HG03103 (cell line): ENCODE measurements around the gene PIK3CB.
"Not testable (repeated sequence)": the region's sequence is repeated elsewhere in the genome, so short reads cannot be mapped to it uniquely, and the experiment has no call there.

Source experiments
- ATAC-seq: cut with Tn5 transposase; IDR thresholded peaks from one replicate; pipeline ENCODE4 v1.9.1; 2021; ENCODE audit warnings: low read depth; ENCODE audit not compliant: unreplicated experiment

PIK3CB gene

DNA sequence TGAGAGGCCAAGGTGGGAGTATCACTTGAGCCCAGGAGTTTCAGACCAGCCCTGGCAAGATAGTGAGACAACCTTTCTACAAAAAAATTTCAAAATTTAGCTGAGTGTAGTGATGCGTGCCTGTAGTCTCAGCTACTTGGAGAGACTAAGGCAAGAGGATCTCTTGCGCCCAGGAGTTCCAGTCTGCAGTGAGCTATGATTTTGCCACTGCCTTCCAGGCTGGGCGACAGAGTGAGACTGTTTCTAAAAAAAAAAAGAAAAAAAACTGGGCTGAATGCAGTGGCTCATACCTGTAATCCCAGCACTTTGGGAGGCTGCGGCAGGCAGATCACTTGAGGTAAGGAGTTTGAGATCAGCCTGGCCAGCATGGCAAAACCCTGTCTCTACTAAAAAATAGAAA is 14.0 kb upstream of the PIK3CB start:
- ATAC-seq, result no peak

- ATAC-seq, result not testable (repeated sequence)
Observed at GRCh38 chr3:138846824-138847223, 12.1 kb upstream of the PIK3CB start.

DNA sequence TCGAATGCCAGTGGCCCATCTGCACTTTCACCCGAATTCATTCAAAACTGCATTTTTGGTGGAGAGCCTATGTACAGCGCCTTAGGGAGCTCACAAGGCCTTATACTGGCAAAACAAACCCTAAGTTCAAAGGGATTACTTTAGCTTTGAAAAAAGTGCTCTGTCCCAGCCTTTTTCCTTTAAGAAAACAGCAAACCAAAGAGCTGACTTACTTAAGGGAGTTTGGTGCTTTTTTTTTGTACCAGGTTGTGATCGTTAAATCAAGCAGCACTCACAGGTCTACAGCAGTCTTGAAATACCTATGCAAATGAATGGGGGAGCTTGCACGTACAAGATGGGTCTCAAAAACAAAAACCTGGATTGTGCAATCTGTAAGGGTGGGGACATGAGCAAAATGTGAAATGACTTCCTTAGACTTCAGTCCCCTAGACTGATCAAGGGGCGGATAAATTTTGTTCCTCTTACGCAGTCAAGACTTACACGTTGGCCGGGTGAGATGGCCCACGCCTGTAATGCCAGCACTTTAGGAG is 11.6 kb upstream of the PIK3CB start:
- no peak for ATAC-seq

- ATAC-seq, result no peak
Observed at GRCh38 chr3:138845771-138846173, 11.0 kb upstream of the PIK3CB start.

DNA sequence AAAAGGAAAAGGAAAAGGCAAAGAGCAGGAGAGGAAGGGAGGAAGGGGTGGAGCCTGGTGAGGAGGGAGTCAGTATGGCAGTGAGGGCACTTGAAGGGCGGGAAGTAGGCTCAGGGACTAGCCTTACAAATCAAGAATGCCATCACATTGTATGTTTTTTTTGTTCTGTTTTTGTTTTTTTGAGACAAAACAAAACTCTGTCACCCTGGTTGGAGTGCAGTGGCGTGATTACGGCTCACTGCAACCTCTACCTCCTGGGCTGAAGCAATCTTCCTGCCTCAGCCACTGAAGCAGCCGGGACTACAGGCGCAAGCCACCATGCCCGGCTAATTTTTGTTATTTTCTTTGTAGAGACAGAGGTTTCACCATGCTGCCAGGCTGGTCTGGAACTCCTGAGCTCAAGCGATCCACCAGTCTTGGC is 10.5 kb upstream of the PIK3CB start:
- ATAC-seq, result no peak

DNA sequence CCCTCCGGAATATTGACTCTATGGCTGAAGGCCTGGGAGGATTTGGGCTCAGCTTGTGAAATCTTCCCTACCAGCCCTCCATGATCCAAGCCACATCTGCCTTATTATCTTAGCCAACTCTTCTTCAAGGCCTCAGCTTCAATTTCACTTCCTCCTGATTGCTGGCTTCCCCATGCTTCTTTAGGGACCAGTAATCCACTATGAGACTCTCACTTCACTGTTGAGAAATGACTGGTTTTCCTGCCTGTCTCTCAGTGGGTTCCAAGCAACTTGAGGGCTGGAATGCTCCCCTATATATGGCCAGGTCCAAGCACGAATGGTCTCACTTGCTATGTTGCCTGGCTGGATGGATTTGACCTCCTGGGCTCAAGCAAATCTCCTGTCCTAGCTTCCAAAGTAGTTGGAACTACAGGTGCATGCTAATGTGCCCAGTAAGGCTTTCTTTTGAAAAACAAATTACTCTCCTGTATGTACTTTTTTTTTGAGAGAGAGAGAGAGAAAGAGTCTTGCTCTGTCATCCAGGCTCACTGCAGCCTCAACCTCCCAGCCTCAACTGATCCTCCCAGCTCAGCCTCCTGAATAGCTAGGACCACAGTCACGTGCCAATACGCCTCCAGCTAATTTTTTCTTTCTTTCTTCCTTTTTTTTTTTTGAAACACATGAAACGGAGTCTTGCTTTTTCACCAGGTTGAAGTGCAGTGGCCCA is 7.9 kb upstream of the PIK3CB start:
- ATAC-seq, result peak; percentile 78

GRCh38 chr3:138838385-138838784 is 3.7 kb upstream of the PIK3CB start:
- not testable (repeated sequence) for ATAC-seq

- ATAC-seq, result not testable (repeated sequence)
Observed at GRCh38 chr3:138835846-138836245, 1.1 kb upstream of the PIK3CB start.

DNA sequence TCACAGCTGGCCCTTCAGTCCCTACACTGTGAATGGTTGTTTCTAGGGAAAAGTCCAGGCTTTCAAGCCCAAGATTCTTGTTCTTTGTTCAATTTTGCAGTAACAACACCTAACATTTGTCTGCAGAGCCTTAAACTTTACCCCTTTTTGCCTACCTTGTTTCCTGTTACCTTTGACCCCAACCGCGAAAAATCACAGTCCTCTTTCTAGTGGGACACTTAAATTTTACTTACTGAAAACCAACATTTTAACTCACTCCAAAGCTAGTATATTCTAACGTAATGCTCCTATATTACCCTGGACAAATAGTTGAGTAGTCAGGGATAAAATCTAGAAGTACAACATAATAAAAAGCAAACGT is 649 bp upstream of the PIK3CB start:
- ATAC-seq, result no peak

- ATAC-seq, result peak; percentile 35
Observed at GRCh38 chr3:138833899-138834595, 681 bp downstream of the PIK3CB start.

DNA sequence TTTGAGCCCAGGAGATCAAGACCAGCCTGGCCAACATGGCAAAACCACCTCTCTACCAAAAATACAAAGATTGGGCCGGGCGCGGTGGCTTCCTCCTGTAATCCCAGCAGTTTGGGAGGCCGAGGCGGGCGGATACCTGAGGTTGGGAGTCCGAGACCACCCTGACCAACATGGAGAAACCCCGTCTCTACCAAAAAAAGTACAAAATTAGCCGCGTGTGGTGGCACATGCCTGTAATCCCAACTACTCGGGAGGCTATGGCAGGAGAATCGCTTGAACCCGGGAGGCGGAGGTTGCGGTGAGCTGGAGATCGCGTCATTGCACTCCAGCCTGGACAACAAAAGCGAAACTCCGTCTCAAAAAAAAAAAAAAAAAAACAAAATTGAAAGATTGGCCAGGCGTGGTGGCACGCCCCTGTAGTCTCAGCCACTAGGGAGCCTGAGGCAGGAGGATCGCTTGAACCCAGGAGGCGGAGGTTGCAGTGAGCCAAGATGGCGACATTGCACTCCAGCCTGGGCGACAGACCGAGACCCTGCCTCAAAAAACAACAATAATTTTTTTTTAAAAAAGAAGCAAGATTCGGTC is 2.2 kb downstream of the PIK3CB start:
- ATAC-seq, result not testable (repeated sequence)

GRCh38 chr3:138829886-138830510 is 4.7 kb downstream of the PIK3CB start:
- no peak for ATAC-seq

DNA sequence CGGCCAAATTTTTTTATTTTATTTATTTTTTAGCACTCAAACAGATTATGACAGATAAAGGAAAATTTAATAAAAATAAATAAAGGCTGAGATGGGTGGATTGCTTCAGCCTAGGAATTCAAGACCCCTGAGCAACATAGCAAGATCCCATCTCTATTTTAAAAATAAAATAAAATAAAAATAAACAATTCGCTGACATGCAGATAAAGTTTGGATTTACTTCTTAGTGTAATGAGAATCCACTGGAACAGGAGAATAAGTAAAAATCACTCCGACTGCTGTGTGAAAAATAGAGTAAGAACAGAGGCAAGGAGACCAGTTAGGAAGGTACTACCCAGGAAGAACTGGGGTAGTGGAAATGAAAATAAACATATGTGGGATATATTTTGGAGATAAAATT is 5.6 kb downstream of the PIK3CB start:
- ATAC-seq, result no peak

- ATAC-seq, result no peak
Observed at GRCh38 chr3:138827222-138827621, 7.5 kb downstream of the PIK3CB start.

DNA sequence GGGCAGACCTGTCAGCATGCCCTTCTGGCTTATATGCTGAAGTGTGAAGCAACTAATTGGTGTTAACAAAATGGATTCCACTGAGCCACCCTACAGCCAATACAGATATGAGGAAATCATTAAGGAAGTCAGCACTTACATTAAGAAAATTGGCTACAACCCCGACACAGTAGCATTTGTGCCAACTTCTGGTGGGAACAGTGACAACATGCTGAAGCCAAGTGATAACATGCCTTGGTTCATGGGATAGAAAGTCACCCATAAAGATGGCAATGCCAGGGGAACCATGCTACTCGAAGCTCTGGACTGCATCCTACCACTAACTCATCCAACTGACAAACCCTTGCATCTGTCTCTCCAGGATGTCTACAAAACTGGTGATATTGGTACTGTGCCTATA is 9.4 kb downstream of the PIK3CB start:
- ATAC-seq, result no peak

GRCh38 chr3:138824114-138824506 is 10.6 kb downstream of the PIK3CB start:
- ATAC-seq, result no peak

DNA sequence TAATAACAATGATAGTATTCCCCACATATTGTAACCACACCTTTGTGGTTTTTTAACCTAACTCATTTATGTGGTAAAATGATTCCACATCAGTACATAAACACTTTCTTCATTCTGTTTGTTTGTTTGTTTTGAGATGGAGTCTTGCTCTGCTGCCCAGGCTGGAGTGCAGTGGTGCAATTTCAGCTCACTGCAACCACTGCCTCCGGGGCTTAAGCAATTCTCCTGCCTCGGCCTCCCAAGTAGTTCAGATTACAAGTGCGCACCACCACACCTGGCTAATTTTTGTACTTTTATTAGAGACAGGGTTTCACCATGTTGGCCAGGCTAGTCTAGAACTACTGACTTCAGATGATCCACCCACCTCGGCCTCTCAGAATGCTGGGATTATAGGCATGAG is 14.3 kb downstream of the PIK3CB start:
- ATAC-seq, result not testable (repeated sequence)

DNA sequence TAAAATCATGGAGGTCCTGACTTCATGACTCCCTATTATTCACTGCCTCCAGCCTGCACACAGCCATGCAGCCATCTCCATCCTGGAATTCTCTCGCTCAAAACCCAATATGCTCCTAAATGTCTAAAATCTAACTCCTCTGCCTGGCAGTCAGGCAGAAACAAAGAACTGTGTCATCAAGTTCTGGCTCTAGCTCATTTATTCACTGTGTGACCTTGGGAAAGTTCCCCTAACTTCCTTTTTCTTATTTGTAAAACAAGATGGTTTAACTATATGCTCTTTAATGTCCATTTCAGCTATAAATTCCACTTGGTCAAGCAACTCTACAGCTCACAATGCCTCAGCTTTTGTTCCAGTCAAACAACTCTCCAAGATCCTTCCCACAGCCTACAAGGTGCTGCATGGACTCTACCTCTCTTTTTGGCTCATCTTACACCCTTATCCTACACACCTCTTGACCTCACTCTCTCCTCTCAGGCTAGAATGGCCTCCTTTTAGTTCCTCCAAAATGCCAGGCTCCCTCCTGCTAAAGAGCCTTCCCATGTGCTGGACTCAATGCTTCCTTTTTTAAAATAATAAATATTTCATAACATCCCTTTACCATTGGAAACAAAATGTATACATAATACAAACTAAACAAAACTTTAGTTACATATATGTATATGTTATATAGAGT is 16.4 kb downstream of the PIK3CB start:
- no peak for ATAC-seq

DNA sequence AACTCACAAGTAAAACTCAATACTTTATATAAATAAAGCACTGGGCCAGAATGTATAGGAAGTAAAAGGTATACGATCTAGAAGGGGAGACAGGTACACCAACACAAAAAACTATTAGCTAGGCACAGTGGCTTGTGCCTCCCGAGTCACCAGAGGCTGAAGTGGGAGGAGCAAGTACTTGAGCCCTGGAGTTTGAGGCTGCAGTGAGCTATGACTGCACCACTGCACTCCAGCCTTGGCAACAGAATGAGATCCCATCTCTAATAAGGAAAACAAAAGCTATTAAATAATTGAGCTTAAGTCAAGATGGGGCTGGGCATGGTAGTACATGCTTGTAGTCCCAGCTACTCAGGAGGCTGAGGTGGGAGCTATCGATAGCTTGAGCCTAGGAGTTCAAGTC is 17.0 kb downstream of the PIK3CB start:
- ATAC-seq, result no peak

GRCh38 chr3:138812806-138813205 is 21.9 kb downstream of the PIK3CB start:
- no peak for ATAC-seq
